B cell (primary cell): ENCODE data around the gene CSRP3. TPM values are rescaled to one million over a fixed set of nuclear protein-coding genes. Genes with fewer than 3 reads are reported as not detected.

Experiments
- ATAC-seq: fragments of 200-7000 bp; cut with Tn5 transposase; one replicate; pipeline ENCODE4 v1.10.0; 2021; ENCODE audit warnings: low read depth, mild to moderate bottlenecking, moderate number of reproducible peaks, moderate library complexity
- CTCF ChIA-PET: fragments of 350-600 bp; sonication (Branson Sonifier 250); formaldehyde crosslinking; loops from one replicate; lab custom pipeline; 2021; ENCODE audit warnings: antibody characterized with exemption, inconsistent platforms; lab: Charles Lee
- POLR2A ChIA-PET: fragments of 350-600 bp; sonication (Branson Sonifier 250); formaldehyde crosslinking; loops from one replicate; lab custom pipeline; 2021; ENCODE audit warnings: antibody characterized with exemption; lab: Charles Lee
- DNase-seq: peaks from one replicate; pipeline ENCODE4 v3.0.0; 2013
- H2AFZ ChIP-seq: 2 replicates; pipeline ENCODE4 v1.6.1; 2012; ENCODE audit warnings: mild to moderate bottlenecking, low read depth, low read length; ENCODE audit not compliant: insufficient read depth, poor library complexity, severe bottlenecking
- H3K27ac ChIP-seq, 2 donors: 1 replicate in 1 of 2; 2 replicates in 1 of 2; pipeline ENCODE4 v1.5.1; 2012 to 2013; ENCODE audit warnings: low read length in 2 of 2, mild to moderate bottlenecking in 2 of 2, moderate library complexity in 1 of 2
- H3K27me3 ChIP-seq, 4 experiments: fragments of 200-600 bp in 1 of 4; sonication (generic) in 1 of 4; replicated peaks in 1 of 4; 1 replicate in 2 of 4; 2 replicates in 2 of 4; pipeline versions ENCODE4 v1.6.1 to v1.7.0; 2013 to 2016; ENCODE audit warnings: low read length in 3 of 4, mild to moderate bottlenecking in 2 of 4, mixed read lengths in 1 of 4, moderate library complexity in 1 of 4; ENCODE audit not compliant: insufficient read depth in 4 of 4, control insufficient read depth in 3 of 4; ENCODE audit errors: control extremely low read depth in 1 of 4
- H3K36me3 ChIP-seq, 2 experiments: replicated peaks in 1 of 2; 1 replicate in 1 of 2; 2 replicates in 1 of 2; pipeline versions ENCODE4 v1.6.1 to v1.7.1; 2013; ENCODE audit warnings: low read length in 1 of 2; ENCODE audit not compliant: insufficient read depth in 2 of 2, control insufficient read depth in 1 of 2; ENCODE audit errors: control extremely low read depth in 1 of 2, extremely low read depth in 1 of 2
- H3K4me1 ChIP-seq, 2 donors: fragments of 200-600 bp in 1 of 2; sonication (generic) in 1 of 2; 1 replicate in 1 of 2; 2 replicates in 1 of 2; pipeline versions ENCODE4 v1.5.1 to v1.6.1; 2013 to 2017; ENCODE audit warnings: low read length in 2 of 2; ENCODE audit not compliant: control insufficient read depth in 2 of 2, insufficient read depth in 2 of 2
- H3K4me2 ChIP-seq: replicated peaks from 2 replicates; pipeline ENCODE3; 2012; ENCODE audit warnings: mild to moderate bottlenecking, low read depth, low read length; ENCODE audit not compliant: poor library complexity, severe bottlenecking
- H3K4me3 ChIP-seq, 5 experiments: fragments of 200-600 bp in 1 of 5; sonication (generic) in 1 of 5; 1 replicate in 3 of 5; 2 replicates in 2 of 5; pipeline versions ENCODE4 v1.5.1 to v1.7.0; 2011 to 2016; ENCODE audit warnings: low read length in 4 of 5, mild to moderate bottlenecking in 4 of 5, low read depth in 2 of 5, control low read depth in 1 of 5, moderate library complexity in 1 of 5; ENCODE audit not compliant: insufficient read depth in 1 of 5; ENCODE audit errors: control extremely low read depth in 1 of 5, extremely low read depth in 1 of 5
- H3K79me2 ChIP-seq: fragments of 200-600 bp; sonication (generic); one replicate; pipeline ENCODE4 v1.6.0; 2016; ENCODE audit warnings: low read length; ENCODE audit not compliant: control insufficient read depth, insufficient read depth
- H3K9ac ChIP-seq: fragments of 200-600 bp; sonication (generic); 2 replicates; pipeline ENCODE4 v1.6.1; 2017; ENCODE audit warnings: mild to moderate bottlenecking, low read length, moderate library complexity
- H3K9me3 ChIP-seq, 3 donors: one replicate each; pipeline versions ENCODE4 v1.6.1 to v1.7.1; 2013; ENCODE audit warnings: low read length in 2 of 3; ENCODE audit not compliant: control insufficient read depth in 2 of 3, insufficient read depth in 1 of 3; ENCODE audit errors: control extremely low read depth in 1 of 3
- H4K20me1 ChIP-seq: 2 replicates; pipeline ENCODE4 v1.6.0; 2012; ENCODE audit warnings: mild to moderate bottlenecking, low read length; ENCODE audit not compliant: insufficient read depth, control insufficient read depth, poor library complexity, severe bottlenecking
- H3K27ac Mint-ChIP-seq: one replicate; pipeline ENCODE4 v1.8.0; 2021; ENCODE audit warnings: mixed read lengths
- H3K27me3 Mint-ChIP-seq: one replicate; pipeline ENCODE4 v1.8.0; 2021; ENCODE audit warnings: mixed read lengths
- H3K4me1 Mint-ChIP-seq: one replicate; pipeline ENCODE4 v1.8.0; 2021; ENCODE audit warnings: mixed read lengths
- H3K4me3 Mint-ChIP-seq: one replicate; pipeline ENCODE4 v1.8.0; 2021; ENCODE audit warnings: mixed read lengths
- H3K9me3 Mint-ChIP-seq: one replicate; pipeline ENCODE4 v1.8.0; 2022; ENCODE audit warnings: mixed read lengths; ENCODE audit not compliant: insufficient read depth
- CTCF ChIP-seq: fragments of 200-600 bp; IDR thresholded peaks from one replicate; pipeline ENCODE4 v1.8.0; 2022; ENCODE audit warnings: antibody characterized with exemption, mild to moderate bottlenecking
- EZH2 ChIP-seq: IDR thresholded peaks from 2 replicates; pipeline ENCODE4 v1.6.1; 2012; ENCODE audit warnings: borderline replicate concordance, low read depth, mild to moderate bottlenecking, moderate library complexity, low read length; ENCODE audit not compliant: insufficient read depth, poor library complexity, severe bottlenecking
- WGBS: methylation state at CpG from one replicate; pipeline ENCODE4 v1.1.5; 2013; ENCODE audit warnings: missing lambda C conversion rate; ENCODE audit not compliant: insufficient coverage; 5-methylcytosine and 5-hydroxymethylcytosine counted together
- intact Hi-C: fragments of 100-400 bp; cut with micrococcal nuclease; formaldehyde crosslinking; loops from one replicate; pipeline ENCODE4 v1.10.0; 2022
- polyA plus RNA-seq: library from polyadenylated mRNA; depleted of rRNA; stranded (reverse); fragments of >200 nt; gene quantifications from 2 replicates; pipeline ENCODE4 v1.2.3, GENCODE V29; 2012
- total RNA-seq, 2 donors: library from RNA; stranded (reverse); fragments of 120-200 nt in 1 of 2; gene quantifications; 1 replicate in 1 of 2; 2 replicates in 1 of 2; pipeline versions ENCODE4 v1.2.3 to v1.2.4, GENCODE V29; 2013 to 2022

The CSRP3 gene
- total and polyA plus RNA-seq, 2 donors (not counting 1 experiment from before 2014, with no cell fraction given), result not detected

DNA sequence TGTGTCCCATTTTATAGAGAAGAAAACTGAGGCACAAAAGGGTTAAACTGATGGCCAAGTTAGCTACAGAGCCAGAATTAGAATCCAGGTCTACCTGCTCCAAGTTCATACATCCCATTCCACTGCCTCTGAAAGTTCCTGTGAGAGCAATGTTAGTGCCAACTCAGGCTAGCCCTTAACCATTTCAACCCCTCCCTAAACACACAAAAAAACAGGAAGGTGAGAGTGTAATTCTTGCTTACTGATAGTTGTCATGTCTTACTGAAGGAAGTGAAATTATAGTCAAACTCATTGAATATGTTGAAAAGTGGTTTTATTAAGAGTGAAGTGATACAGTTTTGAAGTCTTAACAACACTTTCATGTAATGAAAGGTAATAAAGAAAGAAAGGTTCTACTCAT, 41.8 kb upstream of the CSRP3 start:
- Mint-ChIP-seq H3K4me1 (peaks cover 20% of the 10 kb centered on the region), H3K27ac (no peak overlapping the region), H3K9me3 (no peaks in the 10 kb centered on the region), H3K4me3 (no peak overlapping the region), H3K27me3 (peaks cover 40% of the 10 kb centered on the region)
- no peak overlapping the region for H2AFZ ChIP-seq
- peaks cover 0 to 7% (median 0%) of the 10 kb centered on the region in 3 donors for H3K9me3 ChIP-seq
- DNase-seq (peak; percentile 6), ATAC-seq (no peak)
- H4K20me1 ChIP-seq, result no peaks in the 10 kb centered on the region
- intact Hi-C loops, result loop anchor here (5.0 kb wide), 2 partner anchors 546 to 1231 kb away; partner anchors contain the start of genes SERGEF and TMEM86A
- CTCF ChIA-PET, result interaction anchor here (1.2 kb wide), 1 partner anchor 16 kb away, joined by 4 read pairs; no protein-coding TSS in a partner anchor
- peaks cover 20 to 22% of the 10 kb centered on the region in 2 donors for H3K4me1 ChIP-seq
- no peak overlapping the region for H3K4me2 ChIP-seq
- no peak overlapping the region for H3K9ac ChIP-seq
- no peak overlapping the region for H3K4me3 ChIP-seq
- peaks cover 0 to 48% (median 29%) of the 10 kb centered on the region in 4 experiments for H3K27me3 ChIP-seq
- no peak for TF ChIP-seq EZH2
- no peak for TF ChIP-seq CTCF
- H3K27ac ChIP-seq, result no peak overlapping the region
- no peaks in the 10 kb centered on the region for H3K36me3 ChIP-seq
- no peaks in the 10 kb centered on the region for H3K79me2 ChIP-seq
- POLR2A ChIA-PET, result no interaction called here

DNA sequence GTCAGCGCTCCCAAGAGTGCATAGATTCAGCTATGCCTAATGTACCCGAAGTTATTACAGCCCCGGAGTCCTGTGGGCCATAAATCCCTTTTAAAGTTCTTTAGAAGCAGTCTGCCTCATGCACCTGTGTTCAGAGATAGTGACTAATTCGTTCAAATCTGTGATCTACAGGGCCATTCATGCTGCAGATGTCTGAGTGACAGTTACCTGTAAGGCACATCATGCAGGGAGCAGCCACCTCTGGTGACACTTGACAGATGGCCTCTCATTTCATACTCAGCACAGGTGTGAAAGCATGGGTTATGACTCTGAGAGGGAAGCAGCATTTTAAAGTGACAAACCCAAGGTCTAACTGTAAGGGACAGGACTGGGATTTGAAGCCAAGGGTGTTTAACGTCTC, 41.4 kb upstream of the CSRP3 start:
- Mint-ChIP-seq H3K27me3 (peaks cover 40% of the 10 kb centered on the region), H3K27ac (no peak overlapping the region), H3K9me3 (no peaks in the 10 kb centered on the region), H3K4me3 (peak overlapping the region; percentile 88), H3K4me1 (peaks cover 20% of the 10 kb centered on the region)
- ATAC-seq (no peak), DNase-seq (peak; percentile 8)
- H3K4me3 ChIP-seq, result no peak overlapping the region
- H3K36me3 ChIP-seq, result no peaks in the 10 kb centered on the region
- H3K9ac ChIP-seq, result no peak overlapping the region
- intact Hi-C loops, result loop anchor here (5.0 kb wide), 2 partner anchors 546 to 1231 kb away; partner anchors contain the start of genes SERGEF and TMEM86A
- ChIA-PET POLR2A (no interaction called here), CTCF (no interaction called here)
- H2AFZ ChIP-seq, result no peak overlapping the region
- no peaks in the 10 kb centered on the region for H4K20me1 ChIP-seq
- no peaks in the 10 kb centered on the region for H3K79me2 ChIP-seq
- WGBS, result 79% methylated on average over 5 of the region's 5 CpGs
- TF ChIP-seq CTCF, result no peak
- no peak for TF ChIP-seq EZH2
- H3K27ac ChIP-seq, result no peak overlapping the region
- H3K4me1 ChIP-seq, result peaks cover 20 to 22% of the 10 kb centered on the region in 2 donors
- no peak overlapping the region for H3K4me2 ChIP-seq
- peaks cover 0 to 48% (median 30%) of the 10 kb centered on the region in 4 experiments for H3K27me3 ChIP-seq
- H3K9me3 ChIP-seq, result peaks cover 0 to 7% (median 0%) of the 10 kb centered on the region in 3 donors
